ENCODE results near the gene NBEA.

The NBEA gene

GRCh38 chr13:35712907-35713761 lies 771.1 kb downstream of the NBEA start:
- CTCF ChIA-PET: no interaction called here

DNA sequence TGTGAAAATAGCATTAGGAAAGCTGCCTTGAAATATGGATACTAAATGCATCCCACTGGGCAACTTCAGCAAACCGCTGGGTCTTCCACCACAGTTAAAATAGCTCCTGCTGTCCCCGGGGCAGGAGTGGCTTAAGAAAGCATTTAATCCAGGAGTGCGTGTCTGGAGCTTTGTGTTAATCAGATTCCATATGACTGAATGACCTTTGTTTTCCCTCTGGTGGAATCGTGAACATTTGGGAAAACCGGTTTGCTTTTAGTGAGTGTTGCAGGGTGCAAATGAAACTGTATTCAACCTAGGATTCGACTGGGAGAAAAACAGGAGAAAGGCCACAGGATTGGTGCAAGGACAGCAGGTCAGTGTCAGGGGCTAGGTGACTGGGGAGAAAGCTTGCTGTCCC lies 772.1 kb downstream of the NBEA start:
- ChIA-PET POLR2A (no interaction called here), CTCF (no interaction called here)
- no peak for DNase-seq (ENCODE audit: extremely low spot score)
- TF ChIP-seq CTCF (IDR thresholded peaks at IDR 0.05; ENCODE audit: control extremely low read depth, extremely low read depth, low read depth, missing control alignments): no peak

More at GRCh38 chr13:35712907-35713761, 771.1 kb downstream of the NBEA start:
- no peak for TF ChIP-seq CTCF (IDR thresholded peaks at IDR 0.05; ENCODE audit: control extremely low read depth, extremely low read depth, low read depth, missing control alignments)
- POLR2A ChIA-PET: no interaction called here
- DNase-seq (ENCODE audit: extremely low spot score): no peak

DNA sequence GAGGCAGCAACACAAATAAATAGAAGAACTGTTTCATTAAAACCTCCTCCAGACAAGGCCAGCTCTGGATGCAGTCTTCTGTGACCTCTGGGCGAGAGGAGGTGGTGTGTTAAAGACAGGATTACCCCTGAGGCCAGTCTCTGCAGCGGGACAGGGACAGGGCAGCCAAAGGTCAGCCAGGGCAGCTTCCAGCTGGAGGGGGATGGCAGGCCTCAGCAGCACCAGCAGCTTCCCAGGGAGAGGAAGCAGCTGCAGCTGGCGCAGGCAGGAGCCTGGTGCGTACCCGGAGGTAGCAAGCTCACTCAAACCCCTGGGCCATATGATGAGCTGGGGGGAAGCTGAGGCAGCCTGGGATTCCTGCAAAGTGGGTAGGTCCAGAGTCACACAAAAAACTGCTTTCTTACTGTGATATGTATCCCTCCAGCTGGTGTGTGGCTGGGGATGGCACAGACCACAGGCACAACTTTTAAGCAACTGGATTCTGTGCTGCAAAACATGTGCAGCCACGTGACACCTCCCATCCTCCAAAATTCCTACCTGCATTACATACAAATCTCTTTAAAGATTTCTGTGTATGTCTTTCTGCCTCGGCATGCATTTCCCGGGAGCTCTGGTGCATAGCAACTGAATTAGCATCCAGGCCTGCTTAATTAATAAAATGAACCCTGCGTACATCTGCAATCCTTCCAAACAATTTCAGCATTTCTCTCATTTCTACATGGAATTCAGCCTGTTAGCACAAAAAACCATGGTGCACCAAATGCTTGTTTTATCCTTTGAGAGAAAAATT lies 772.7 kb downstream of the NBEA start:
- ChIA-PET POLR2A (no interaction called here), CTCF (no interaction called here)
- no peak for TF ChIP-seq CTCF (IDR thresholded peaks at IDR 0.05; ENCODE audit: control extremely low read depth, extremely low read depth, low read depth, missing control alignments)
- DNase-seq (ENCODE audit: extremely low spot score): no peak

DNA sequence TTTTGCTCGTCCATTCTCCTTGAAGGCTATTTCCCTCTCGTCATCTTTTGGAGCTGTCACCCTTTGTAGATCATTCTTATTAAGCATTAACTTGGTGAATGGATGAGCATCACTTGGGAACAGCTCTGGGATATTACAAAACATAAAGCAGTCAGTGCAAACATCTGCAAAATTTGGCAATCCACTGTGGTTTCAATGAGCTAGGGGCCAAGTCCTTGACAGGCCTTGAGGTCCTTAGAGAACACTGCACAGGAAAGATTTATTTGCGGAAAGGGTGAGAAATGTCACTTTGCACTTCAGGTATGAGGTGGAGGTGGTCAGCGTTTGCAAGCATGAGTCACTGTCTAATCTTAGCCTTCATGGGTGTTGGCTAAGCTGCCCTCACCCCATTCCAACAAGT lies 774.1 kb downstream of the NBEA start:
- ChIA-PET POLR2A (no interaction called here), CTCF (interaction anchor here (1.1 kb wide), 1 partner anchor 68 kb away, joined by 3 read pairs; no protein-coding TSS in a partner anchor)
- TF ChIP-seq CTCF (IDR thresholded peaks at IDR 0.05; ENCODE audit: control extremely low read depth, extremely low read depth, low read depth, missing control alignments): no peak
- DNase-seq (ENCODE audit: extremely low spot score): no peak

DNA sequence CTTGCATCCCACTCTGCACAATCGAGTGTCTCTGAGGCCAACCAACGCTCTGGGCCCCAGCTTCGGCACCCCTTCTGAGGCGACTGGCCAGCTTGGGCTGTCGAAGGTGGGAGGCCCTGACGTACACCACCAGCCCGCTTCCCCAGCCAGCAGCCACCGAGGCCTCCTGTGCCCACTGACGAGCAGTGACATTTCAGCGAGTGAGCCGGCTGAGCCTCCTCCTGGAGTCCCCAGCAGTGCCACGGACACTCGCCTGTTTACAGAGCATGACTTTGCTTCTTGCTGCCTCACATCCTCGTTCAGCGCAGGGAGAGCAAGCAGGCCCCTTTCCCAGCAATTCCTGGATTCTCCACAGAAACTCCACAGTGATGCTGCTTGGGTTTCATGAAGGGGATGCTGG lies 774.7 kb downstream of the NBEA start:
- POLR2A ChIA-PET: no interaction called here
- CTCF ChIA-PET: interaction anchor here (1.1 to 1.4 kb wide), 2 partner anchors 11 to 68 kb away, joined by 3 read pairs; no protein-coding TSS in a partner anchor
- no peak for TF ChIP-seq CTCF (IDR thresholded peaks at IDR 0.05; ENCODE audit: control extremely low read depth, extremely low read depth, low read depth, missing control alignments)
- no peak for DNase-seq (ENCODE audit: extremely low spot score)

GRCh38 chr13:35718084-35718483 lies 776.0 kb downstream of the NBEA start:
- ChIA-PET CTCF (interaction anchor here (1.4 kb wide), 2 partner anchors 10 to 71 kb away, joined by 3 read pairs; no protein-coding TSS in a partner anchor), POLR2A (no interaction called here)
- DNase-seq (ENCODE audit: extremely low spot score): no peak
- no peak for TF ChIP-seq CTCF (IDR thresholded peaks at IDR 0.05; ENCODE audit: control extremely low read depth, extremely low read depth, low read depth, missing control alignments)

All from GM10248 (cell line).